AG04450 (cell line): ENCODE results near the gene SPTLC2. TPM values are rescaled to one million over a fixed set of nuclear protein-coding genes. Genes with fewer than 3 reads are reported as not detected.
A peak's percentile ranks its signal among the peaks of the same experiment; 100 is the strongest.

Source experiments
- CTCF ChIA-PET: fragments of 300-600, 350-600 bp; formaldehyde crosslinking; extraction: SDS; loops from one replicate; lab custom pipeline; 2022; ENCODE audit warnings: antibody characterized with exemption, inconsistent platforms; lab: Charles Lee
- POLR2A ChIA-PET: fragments of 350-600 bp; formaldehyde crosslinking; extraction: SDS; loops from one replicate; lab custom pipeline; 2021; ENCODE audit warnings: antibody characterized with exemption, inconsistent platforms; lab: Yijun Ruan, JAX
- DNase-seq: peaks from one replicate; pipeline ENCODE4 v3.0.0-alpha.2; 2011; ENCODE audit warnings: low read depth, low spot score
- H3K27ac ChIP-seq: one replicate; pipeline ENCODE4 v1.5.1; 2012; ENCODE audit warnings: low read depth, low read length, control low read depth
- H3K27me3 ChIP-seq: one replicate; pipeline ENCODE4 v1.6.0; 2012; ENCODE audit warnings: low read length; ENCODE audit not compliant: control insufficient read depth, insufficient read depth
- H3K4me3 ChIP-seq: 2 replicates; pipeline ENCODE4 v1.5.1; 2011; ENCODE audit warnings: mild to moderate bottlenecking, low read depth, low read length, control low read depth
- H3K9me3 ChIP-seq: 2 replicates; pipeline ENCODE4 v1.5.1; 2012; ENCODE audit warnings: low read length; ENCODE audit not compliant: control insufficient read depth, insufficient read depth
- polyA plus RNA-seq: library from polyadenylated mRNA; depleted of rRNA; stranded (reverse); fragments of >200 nt; gene quantifications from 2 replicates; pipeline ENCODE4 v1.2.3, GENCODE V29; 2011
- TF ChIP-seq, protein P1 (sequence below): IDR thresholded peaks from 2 replicates; pipeline ENCODE4 v1.5.1; 2011; ENCODE audit warnings: low read depth, low read length, control low read depth, inconsistent platforms

The SPTLC2 gene
- polyA plus RNA-seq, 1 experiment: 41.3 TPM

GRCh38 chr14:77498120-77498979 is 118.1 kb downstream of the SPTLC2 start, which contains the start of gene ISM2:
Gene ISM2, minus strand, starts transcription at chr14:77498816. Its CDS starts 23 bp downstream, at chr14:77498793.
- DNase-seq: no peak
- TF ChIP-seq, protein P1, sequence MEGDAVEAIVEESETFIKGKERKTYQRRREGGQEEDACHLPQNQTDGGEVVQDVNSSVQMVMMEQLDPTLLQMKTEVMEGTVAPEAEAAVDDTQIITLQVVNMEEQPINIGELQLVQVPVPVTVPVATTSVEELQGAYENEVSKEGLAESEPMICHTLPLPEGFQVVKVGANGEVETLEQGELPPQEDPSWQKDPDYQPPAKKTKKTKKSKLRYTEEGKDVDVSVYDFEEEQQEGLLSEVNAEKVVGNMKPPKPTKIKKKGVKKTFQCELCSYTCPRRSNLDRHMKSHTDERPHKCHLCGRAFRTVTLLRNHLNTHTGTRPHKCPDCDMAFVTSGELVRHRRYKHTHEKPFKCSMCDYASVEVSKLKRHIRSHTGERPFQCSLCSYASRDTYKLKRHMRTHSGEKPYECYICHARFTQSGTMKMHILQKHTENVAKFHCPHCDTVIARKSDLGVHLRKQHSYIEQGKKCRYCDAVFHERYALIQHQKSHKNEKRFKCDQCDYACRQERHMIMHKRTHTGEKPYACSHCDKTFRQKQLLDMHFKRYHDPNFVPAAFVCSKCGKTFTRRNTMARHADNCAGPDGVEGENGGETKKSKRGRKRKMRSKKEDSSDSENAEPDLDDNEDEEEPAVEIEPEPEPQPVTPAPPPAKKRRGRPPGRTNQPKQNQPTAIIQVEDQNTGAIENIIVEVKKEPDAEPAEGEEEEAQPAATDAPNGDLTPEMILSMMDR: no peak
- peaks cover 25% of the 10 kb centered on the region for H3K27me3 ChIP-seq
- H3K9me3 ChIP-seq: no peaks in the 10 kb centered on the region; the same call in 1 of the 2 replicates
- peak within 1 kb of the TSS; percentile 11 for H3K27ac ChIP-seq
- CTCF ChIA-PET: no interaction called here
- H3K4me3 ChIP-seq: peak within 1 kb of the TSS; percentile 56
- POLR2A ChIA-PET: no interaction called here

DNA sequence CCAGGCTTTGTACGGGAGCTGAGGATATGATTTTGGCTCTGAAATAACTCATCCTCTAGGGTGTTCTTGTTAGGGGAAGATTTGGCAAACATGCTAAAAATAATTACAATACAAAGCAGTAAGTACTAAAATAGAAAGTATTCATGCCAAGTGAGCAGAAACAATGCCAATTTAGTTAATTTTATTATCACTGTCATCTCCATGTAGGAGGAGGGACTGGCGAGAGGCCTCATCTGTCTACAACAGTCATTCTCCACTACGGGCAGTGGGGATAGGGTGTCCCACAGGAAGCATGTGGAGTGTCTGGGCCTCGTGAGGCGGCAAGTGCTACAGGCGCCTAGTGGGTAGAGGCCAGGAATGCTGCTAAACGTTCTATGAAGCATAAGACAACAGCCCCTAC is 121.1 kb downstream of the SPTLC2 start:
- Histone ChIP-seq H3K27ac (no peak overlapping the region), H3K9me3 (no peaks in the 10 kb centered on the region; the same call in 1 of the 2 replicates), H3K27me3 (peaks cover 26% of the 10 kb centered on the region), H3K4me3 (no peak overlapping the region)
- no peak for DNase-seq
- ChIA-PET CTCF (no interaction called here), POLR2A (interaction anchor here (0.6 kb wide), 1 partner anchor 9 kb away, joined by 7 read pairs; no protein-coding TSS in a partner anchor)
- TF ChIP-seq, protein P1: no peak

DNA sequence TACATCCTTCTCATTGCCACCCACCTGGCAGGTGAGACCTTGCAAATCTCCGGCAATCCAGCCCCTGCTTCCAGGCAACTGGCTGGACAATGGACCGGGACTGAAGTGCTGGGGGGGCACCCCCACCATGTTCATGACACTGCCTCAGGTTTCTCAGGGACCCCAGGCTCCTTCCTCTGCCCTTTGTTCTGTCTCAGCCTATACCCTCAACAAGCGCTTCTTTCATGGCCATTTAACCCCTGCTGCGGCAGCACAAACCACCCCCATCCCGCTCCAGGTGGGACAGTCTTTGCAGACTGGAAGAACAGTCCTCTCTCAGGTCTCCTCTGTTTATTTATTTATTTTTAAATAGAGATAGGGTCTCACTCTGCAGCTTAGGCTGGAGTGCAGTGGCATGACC is 125.4 kb downstream of the SPTLC2 start:
- Histone ChIP-seq H3K9me3 (no peaks in the 10 kb centered on the region), H3K27me3 (peaks cover 6% of the 10 kb centered on the region), H3K4me3 (no peak overlapping the region), H3K27ac (no peak overlapping the region)
- TF ChIP-seq, protein P1: no peak
- ChIA-PET POLR2A (no interaction called here), CTCF (no interaction called here)
- no peak for DNase-seq

- DNase-seq: no peak
- TF ChIP-seq, protein P1: no peak
- Histone ChIP-seq H3K4me3 (no peak overlapping the region), H3K27me3 (peaks cover 6% of the 10 kb centered on the region), H3K27ac (no peak overlapping the region), H3K9me3 (no peaks in the 10 kb centered on the region)
- CTCF ChIA-PET: no interaction called here
- POLR2A ChIA-PET: no interaction called here
These were observed 126.0 kb downstream of the SPTLC2 start for GRCh38 chr14:77490347-77490986.

GRCh38 chr14:77489041-77489440 is 127.4 kb downstream of the SPTLC2 start:
- TF ChIP-seq, protein P1: no peak
- no peak for DNase-seq
- POLR2A ChIA-PET: no interaction called here
- CTCF ChIA-PET: no interaction called here
- no peaks in the 10 kb centered on the region for H3K9me3 ChIP-seq
- H3K27ac ChIP-seq: no peak overlapping the region
- H3K27me3 ChIP-seq: peaks cover 6% of the 10 kb centered on the region
- H3K4me3 ChIP-seq: no peak overlapping the region
